ENCODE measurements around the gene SSBP1.
A peak's percentile ranks its signal among the peaks of the same experiment; 100 is the strongest.
"Not testable (repeated sequence)": the region's sequence is repeated elsewhere in the genome, so short reads cannot be mapped to it uniquely, and the experiment has no call there.

The SSBP1 gene

GRCh38 chr7:141709749-141710148 is 28.4 kb upstream of the SSBP1 start:
- no peak for DNase-seq

DNA sequence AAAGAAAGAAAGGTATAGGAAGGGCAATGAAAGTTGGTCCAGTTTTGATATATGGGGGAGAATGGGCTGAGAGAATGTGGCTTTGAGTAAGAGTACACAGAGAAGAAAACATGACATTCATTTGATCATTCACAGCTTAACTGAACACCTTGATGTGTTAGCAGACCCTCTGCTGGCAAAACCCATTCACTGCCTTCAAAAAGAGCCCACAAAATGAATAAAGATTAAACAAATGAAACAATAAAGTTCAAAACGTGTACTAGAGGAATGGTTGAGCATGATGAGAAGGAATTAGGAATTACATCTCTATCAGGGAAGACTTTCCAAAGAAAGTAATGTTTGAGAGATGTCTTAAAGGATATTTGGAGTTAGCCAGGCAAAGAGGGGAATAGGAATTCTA is 27.9 kb upstream of the SSBP1 start:
- no peak for DNase-seq

- no peak for DNase-seq
These were observed 25.4 kb upstream of the SSBP1 start for GRCh38 chr7:141712603-141713255.

DNA sequence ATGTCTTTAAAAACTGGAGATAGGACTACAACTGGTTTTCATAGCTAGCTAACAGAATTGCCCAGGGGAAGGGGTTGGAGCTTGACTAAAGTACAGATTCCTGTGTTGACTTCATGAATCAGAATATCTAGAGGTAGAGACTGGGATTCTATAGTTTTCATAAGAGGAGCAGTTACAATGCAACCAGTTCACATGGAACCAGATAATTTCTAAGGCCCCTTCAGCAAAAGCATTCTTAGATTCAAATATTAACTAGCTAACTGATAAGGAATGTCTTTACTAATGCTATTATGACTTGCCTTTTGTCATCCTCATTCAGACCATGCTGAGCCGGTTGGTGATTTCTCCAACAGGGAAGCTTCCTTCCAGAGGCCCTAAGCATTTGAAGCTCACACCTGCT is 24.3 kb upstream of the SSBP1 start:
- DNase-seq = no peak

DNA sequence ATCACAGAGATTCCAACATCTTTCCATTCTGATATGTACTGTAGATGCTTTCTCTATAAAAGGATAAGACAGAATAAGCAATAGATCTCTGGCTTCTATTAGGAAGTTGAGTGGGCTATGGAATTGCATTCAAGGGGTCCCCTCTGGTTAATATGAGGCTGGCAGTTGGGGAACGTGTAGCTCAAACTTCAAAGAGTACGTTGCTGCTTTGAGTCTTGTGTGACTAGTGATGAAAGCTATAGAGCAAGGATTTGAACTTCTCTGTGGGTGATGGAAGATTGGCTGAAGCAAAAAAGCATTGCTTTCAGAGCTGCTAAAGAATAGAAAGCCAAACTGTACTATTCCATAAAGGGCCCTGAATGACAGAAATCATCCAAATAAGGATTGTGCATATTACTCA is 23.6 kb upstream of the SSBP1 start:
- DNase-seq = no peak

GRCh38 chr7:141715018-141715417 is 23.1 kb upstream of the SSBP1 start:
- no peak for DNase-seq

DNA sequence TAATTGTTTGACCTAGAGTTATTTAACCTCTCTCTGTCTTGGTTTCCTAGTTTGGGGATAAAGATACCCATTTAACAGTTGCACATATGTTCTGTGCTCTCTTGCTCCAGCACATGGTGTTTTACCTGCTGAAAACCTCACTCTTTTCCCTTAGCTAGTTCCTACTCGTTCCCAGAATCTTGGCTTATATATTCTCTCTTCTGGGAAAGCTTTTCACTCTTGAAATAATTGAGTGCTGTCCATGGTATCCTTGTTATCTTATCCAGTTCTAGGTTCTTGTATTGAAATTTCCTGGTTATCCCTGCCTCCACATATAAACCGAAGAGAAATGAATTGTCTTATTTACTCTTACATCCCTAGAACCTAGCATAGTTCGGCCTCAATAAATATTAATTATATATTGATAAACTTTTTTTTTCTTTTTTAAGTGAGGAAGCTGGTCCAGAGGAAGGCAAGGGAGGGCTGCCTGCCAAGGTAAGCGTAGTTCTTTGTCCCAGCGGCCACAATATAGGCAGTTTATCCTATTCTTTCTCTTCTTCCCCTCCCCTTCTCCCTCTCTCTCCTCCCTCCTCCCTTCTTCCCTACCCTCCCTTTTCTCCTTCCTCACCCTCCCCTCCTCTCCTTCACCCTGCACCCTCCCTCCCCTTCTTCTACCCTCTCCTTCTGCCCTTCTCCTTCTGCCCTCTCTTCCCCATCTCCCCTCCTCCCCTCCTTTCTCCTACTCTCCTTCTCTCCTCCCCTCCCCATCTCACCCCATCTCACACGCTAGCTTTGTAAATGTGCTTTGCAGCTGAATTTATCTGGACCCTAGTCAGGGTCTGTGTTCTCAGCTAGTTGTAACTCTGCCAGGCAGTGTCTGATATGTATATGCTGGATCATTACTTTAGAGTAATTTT is 22.1 kb upstream of the SSBP1 start:
- DNase-seq = no peak

GRCh38 chr7:141717450-141717849 is 20.7 kb upstream of the SSBP1 start:
- no peak for DNase-seq

- DNase-seq = no peak
These were observed 15.6 kb upstream of the SSBP1 start for GRCh38 chr7:141722529-141722928.

DNA sequence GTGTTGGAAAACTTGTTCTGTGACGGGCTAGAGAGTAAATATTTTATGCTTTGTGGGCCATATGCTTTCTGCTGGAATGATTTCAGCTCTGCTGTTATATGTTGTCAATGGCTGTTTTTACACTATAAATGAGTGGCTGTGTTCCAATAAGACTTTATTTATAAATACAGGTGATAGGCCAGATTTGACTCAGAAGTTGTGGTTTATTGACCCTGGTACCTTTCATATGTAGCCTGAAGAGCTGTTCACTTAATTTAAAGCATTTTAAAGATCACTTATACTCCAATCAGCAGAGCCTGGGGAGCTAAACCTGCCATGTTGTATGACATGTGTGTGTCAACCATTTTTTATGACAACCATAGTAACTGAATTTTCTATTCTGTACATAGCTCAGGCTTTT is 9.1 kb upstream of the SSBP1 start:
- no peak for DNase-seq

DNA sequence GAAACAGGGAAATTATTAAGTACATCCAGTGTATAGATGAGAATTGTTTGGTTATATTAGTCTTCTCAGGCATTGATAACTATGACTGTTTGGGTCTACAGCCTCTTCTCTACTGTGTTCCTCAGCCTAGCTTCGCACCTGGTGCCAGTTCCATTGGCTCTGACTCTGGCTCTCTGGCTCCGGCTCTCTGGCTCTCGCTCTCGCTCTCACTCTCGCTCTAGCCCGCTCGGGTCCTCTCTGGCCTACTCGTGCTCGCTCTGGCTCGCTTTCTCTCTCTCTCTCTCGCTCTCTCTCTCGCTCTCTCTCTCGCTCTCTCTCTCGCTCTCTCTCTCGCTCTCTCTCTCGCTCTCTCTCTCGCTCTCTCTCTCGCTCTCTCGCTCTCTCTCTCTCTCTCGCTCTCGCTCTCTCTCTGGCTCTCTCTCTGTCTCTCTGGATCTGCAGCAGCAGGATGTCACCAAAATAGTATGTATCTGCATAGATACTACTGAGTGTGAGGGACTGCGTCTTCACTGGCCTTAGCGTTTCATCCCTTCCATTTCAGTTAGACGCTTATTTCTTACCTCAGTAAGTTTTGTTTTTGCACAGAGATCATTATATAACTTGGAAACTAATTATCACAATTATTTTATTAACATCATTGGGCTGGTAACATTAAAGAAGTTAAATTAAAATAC is 6.5 kb upstream of the SSBP1 start:
- no peak for DNase-seq

- DNase-seq = peak; percentile 7 to 13
These were observed 881 bp upstream of the SSBP1 start for GRCh38 chr7:141737118-141737835.

DNA sequence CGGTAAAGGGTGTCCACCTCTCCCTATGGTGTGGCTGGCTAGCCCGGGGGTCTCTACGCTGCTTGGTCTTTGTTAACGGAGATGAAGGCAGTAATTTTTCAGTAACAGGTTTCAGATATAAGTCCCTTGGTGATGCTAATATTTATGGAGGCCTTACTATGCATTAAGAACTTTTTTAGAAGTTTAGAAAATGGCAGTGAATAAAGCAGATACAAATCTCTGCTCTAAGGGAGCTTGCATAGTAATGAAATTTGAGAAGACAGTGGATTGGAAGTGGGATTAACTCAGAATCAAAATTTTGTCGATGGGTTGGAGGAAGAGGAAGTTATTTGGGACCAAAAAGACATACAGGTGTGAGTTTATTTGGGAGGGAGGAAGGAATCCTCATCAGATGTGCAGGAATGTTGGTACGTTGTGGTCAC is 445 bp downstream of the SSBP1 start:
- DNase-seq = no peak

GRCh38 chr7:141739250-141739649 is 1.1 kb downstream of the SSBP1 start:
- no peak for DNase-seq

GRCh38 chr7:141742229-141742628 is 4.1 kb downstream of the SSBP1 start:
- DNase-seq = no peak

DNA sequence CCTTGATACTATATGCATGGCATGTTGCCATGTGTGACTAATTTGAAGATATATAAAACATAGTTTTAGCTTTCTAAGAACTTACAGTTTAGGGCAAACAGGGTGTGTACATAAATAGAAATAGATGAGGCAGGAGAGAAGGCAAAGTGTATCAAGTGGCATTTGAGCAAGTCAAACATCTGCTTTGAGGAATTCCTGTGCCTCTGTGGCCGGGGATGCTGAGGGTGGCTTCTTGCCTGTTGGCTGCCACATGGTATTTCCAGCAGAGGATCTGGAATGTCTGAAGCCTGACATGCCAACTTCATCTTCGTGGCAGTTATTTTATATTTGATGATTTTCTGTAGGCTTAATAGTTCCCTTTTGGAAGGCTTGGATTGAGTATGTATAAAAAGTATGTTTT is 6.0 kb downstream of the SSBP1 start:
- DNase-seq = no peak

DNA sequence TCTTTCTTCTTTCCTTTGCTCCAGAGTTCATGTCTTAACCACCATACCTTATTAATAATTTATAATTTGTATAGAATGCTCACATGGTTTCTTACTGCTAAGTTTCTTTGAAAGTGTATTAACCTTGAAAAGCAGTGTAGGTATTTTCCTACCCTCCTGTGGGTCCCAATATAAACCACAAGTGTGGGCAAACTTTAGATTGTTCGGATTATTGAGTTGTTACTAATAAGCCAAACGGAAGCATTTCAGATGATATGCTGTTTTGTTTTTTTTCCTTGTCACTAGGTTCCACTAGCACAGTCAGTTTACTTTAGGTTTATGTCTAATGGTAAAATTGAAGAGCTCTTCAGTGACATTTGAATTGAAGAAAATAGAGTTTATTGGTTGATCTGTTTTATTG is 10.2 kb downstream of the SSBP1 start:
- DNase-seq = no peak

- DNase-seq = not testable (repeated sequence)
These were observed 13.7 kb downstream of the SSBP1 start for GRCh38 chr7:141751904-141752303.

DNA sequence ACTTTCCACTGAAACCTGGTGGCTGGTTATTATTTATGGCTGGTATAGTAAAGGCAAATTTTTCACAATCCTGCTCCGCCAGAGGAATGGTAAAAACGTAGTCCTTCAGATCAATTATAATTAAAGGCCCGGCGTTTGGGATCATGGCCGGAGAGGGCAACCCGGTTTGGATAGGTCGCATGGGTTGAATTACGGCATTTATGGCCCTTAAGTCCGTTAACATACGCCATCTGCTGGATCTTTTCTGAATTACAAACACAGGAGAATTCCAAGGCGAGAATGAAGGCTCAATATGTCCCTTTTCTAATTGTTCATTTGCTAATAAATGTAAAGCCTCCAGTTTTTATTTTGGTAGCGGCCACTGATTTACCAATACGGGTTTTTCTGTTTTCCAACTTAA is 14.5 kb downstream of the SSBP1 start:
- DNase-seq = peak in 1 of 2 donors; percentile 40

GRCh38 chr7:141754939-141755338 is 16.8 kb downstream of the SSBP1 start:
- DNase-seq = peak; percentile 19 to 66

GRCh38 chr7:141763797-141764196 is 25.6 kb downstream of the SSBP1 start, which contains the start of gene TAS2R3:
Gene TAS2R3, plus strand, starts transcription at chr7:141764097. Its CDS starts 62 bp downstream, at chr7:141764159.
- no peak for DNase-seq

GRCh38 chr7:141770083-141770583 is 32.0 kb downstream of the SSBP1 start:
- not testable (repeated sequence) for DNase-seq

- DNase-seq = no peak
These were observed 38.2 kb downstream of the SSBP1 start, which contains the start of gene TAS2R4 for GRCh38 chr7:141776374-141776773. Gene TAS2R4, plus strand, starts transcription at chr7:141776674. Its CDS starts 1,815 bp downstream, at chr7:141778489.

All from inflammatory macrophage treated with lipopolysaccharide for 1 hour (primary cell).